NT2/D1 (cell line): ENCODE measurements around the gene NME5.
"Not testable (repeated sequence)": the region's sequence is repeated elsewhere in the genome, so short reads cannot be mapped to it uniquely, and the experiment has no call there.

Experiments used
- SUZ12 ChIP-seq: IDR thresholded peaks from 2 replicates; pipeline ENCODE4 v1.6.1; 2011; ENCODE audit not compliant: insufficient read length, insufficient read depth; ENCODE audit errors: extremely low read depth
- YY1 ChIP-seq: IDR thresholded peaks from 2 replicates; pipeline ENCODE4 v1.6.1; 2011; ENCODE audit not compliant: insufficient read length, insufficient read depth
- ZNF274 ChIP-seq: IDR thresholded peaks from 2 replicates; pipeline ENCODE4 v1.6.1; 2011; ENCODE audit warnings: mild to moderate bottlenecking, low read depth, low read length

GRCh38 chr5:138155977-138156376 is 16.7 kb upstream of the NME5 start:
- not testable (repeated sequence) for TF ChIP-seq ZNF274, YY1, SUZ12
